ENCODE measurements around the gene MEGF9. TPM values are rescaled to one million over a fixed set of nuclear protein-coding genes. Genes with fewer than 3 reads are reported as not detected.

The MEGF9 gene
- total and polyA plus RNA-seq, 2 of the 13 experiments (the other 11 are each of a cell fraction or from before 2014, with no cell fraction given) = 3.1 to 3.3 TPM

- no peak for TF ChIP-seq ZNF460 (CRISPR knock-in tag; IDR thresholded peaks at IDR 0.05; ENCODE audit: borderline replicate concordance)
- TF ChIP-seq ZNF510 (CRISPR knock-in tag; IDR thresholded peaks at IDR 0.05; ENCODE audit: low read depth) = no peak
- peak; percentile 24; the same call in 1 of the 2 replicates for TF ChIP-seq ELF3 (CRISPR knock-in tag; IDR thresholded peaks at IDR 0.05)
- peak; percentile 99 for TF ChIP-seq ZSCAN22 (CRISPR knock-in tag; IDR thresholded peaks at IDR 0.05)
- TF ChIP-seq PHF21A (CRISPR knock-in tag; IDR thresholded peaks at IDR 0.05) = peak; percentile 66
- no peak for TF ChIP-seq HHEX (CRISPR knock-in tag; IDR thresholded peaks at IDR 0.05)
- peak; percentile 86 for TF ChIP-seq DRAP1 (CRISPR knock-in tag; IDR thresholded peaks at IDR 0.05)
- TF ChIP-seq SNAPC5 (CRISPR knock-in tag; IDR thresholded peaks at IDR 0.05; ENCODE audit: borderline replicate concordance) = no peak
- TF ChIP-seq BRCA1 (CRISPR knock-in tag; IDR thresholded peaks at IDR 0.05) = no peak
- TF ChIP-seq, protein P1, sequence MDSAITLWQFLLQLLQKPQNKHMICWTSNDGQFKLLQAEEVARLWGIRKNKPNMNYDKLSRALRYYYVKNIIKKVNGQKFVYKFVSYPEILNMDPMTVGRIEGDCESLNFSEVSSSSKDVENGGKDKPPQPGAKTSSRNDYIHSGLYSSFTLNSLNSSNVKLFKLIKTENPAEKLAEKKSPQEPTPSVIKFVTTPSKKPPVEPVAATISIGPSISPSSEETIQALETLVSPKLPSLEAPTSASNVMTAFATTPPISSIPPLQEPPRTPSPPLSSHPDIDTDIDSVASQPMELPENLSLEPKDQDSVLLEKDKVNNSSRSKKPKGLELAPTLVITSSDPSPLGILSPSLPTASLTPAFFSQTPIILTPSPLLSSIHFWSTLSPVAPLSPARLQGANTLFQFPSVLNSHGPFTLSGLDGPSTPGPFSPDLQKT (CRISPR knock-in tag; IDR thresholded peaks at IDR 0.05; ENCODE audit: borderline replicate concordance) = no peak
- peak; percentile 88 for TF ChIP-seq ZNF451 (CRISPR knock-in tag; IDR thresholded peaks at IDR 0.05)
- TF ChIP-seq RAD21 (CRISPR knock-in tag; IDR thresholded peaks at IDR 0.05) = peak; percentile 15
- TF ChIP-seq ZC3H4 (CRISPR knock-in tag; IDR thresholded peaks at IDR 0.05; ENCODE audit: borderline replicate concordance) = no peak
- TF ChIP-seq EED (CRISPR knock-in tag; IDR thresholded peaks at IDR 0.05) = no peak
- TF ChIP-seq CBX5 (CRISPR knock-in tag; IDR thresholded peaks at IDR 0.05; ENCODE audit: borderline replicate concordance) = no peak
- TF ChIP-seq ARHGAP35 (CRISPR knock-in tag; IDR thresholded peaks at IDR 0.05; ENCODE audit: borderline replicate concordance) = no peak
- peak; percentile 32; the same call in 1 of the 2 replicates for TF ChIP-seq PBX3 (CRISPR knock-in tag; IDR thresholded peaks at IDR 0.05; ENCODE audit: borderline replicate concordance)
- no peak for TF ChIP-seq HNRNPK (IDR thresholded peaks at IDR 0.05; ENCODE audit: low read depth, low read length, poor library complexity, severe bottlenecking)
- TF ChIP-seq ZNF354B (CRISPR knock-in tag; IDR thresholded peaks at IDR 0.05) = no peak
- peak; percentile 71 for TF ChIP-seq BHLHE40 (IDR thresholded peaks at IDR 0.05; ENCODE audit: low read length)
- TF ChIP-seq KLF13 (CRISPR knock-in tag; IDR thresholded peaks at IDR 0.05) = no peak
- 0 out of 2 replicates have a peak, but pooled peaks have one; percentile 38 for TF ChIP-seq ZSCAN29 (CRISPR knock-in tag; conservative IDR thresholded peaks at IDR 0.05)
- no peak for TF ChIP-seq MAZ (IDR thresholded peaks at IDR 0.05; ENCODE audit: borderline replicate concordance, low read depth, low read length)
- no peak for TF ChIP-seq MAZ (CRISPR knock-in tag; IDR thresholded peaks at IDR 0.05; ENCODE audit: low read depth)
- TF ChIP-seq PHF8 (CRISPR knock-in tag; IDR thresholded peaks at IDR 0.05) = peak; percentile 84
- TF ChIP-seq ZNF441 (CRISPR knock-in tag; IDR thresholded peaks at IDR 0.05; ENCODE audit: borderline replicate concordance) = no peak
- no peak for TF ChIP-seq REPIN1 (CRISPR knock-in tag; IDR thresholded peaks at IDR 0.05; ENCODE audit: borderline replicate concordance, low read depth)
- TF ChIP-seq KLF15 (CRISPR knock-in tag; IDR thresholded peaks at IDR 0.05; ENCODE audit: borderline replicate concordance) = no peak
These were observed at the start of gene MEGF9 (continued) for GRCh38 chr9:120714088-120714845.
